ENCODE results near the gene JUND. TPM values are rescaled to one million over a fixed set of nuclear protein-coding genes. Genes with fewer than 3 reads are reported as not detected.

Gene JUND
- total and polyA plus RNA-seq, 4 donors: 12.8 to 103 (median 41.8) TPM

- peaks cover 0 to 6% (median 0%) of the 10 kb centered on the region in 4 donors for H3K27me3 ChIP-seq (ENCODE audit: control insufficient read depth in 4 of 4, insufficient read depth in 4 of 4, low read length in 3 of 4)
These were observed 48.7 kb downstream of the JUND start for GRCh38 chr19:18232540-18233223.

More at GRCh38 chr19:18232540-18233223, 48.7 kb downstream of the JUND start:
- H3K4me1 ChIP-seq (ENCODE audit: control insufficient read depth in 4 of 4, insufficient read depth in 4 of 4, low read length in 3 of 4): no peaks in the 10 kb centered on the region
- H3K36me3 ChIP-seq (ENCODE audit: control insufficient read depth in 4 of 4, insufficient read depth in 3 of 4, low read depth in 1 of 4, low read length in 3 of 4): no peaks in the 10 kb centered on the region
- H3K27ac ChIP-seq (ENCODE audit: low read depth in 1 of 2, low read length in 2 of 2): no peak overlapping the region
- H3K9me3 ChIP-seq (ENCODE audit: control insufficient read depth in 4 of 4, low read length in 3 of 4): peaks cover 0 to 7% (median 6%) of the 10 kb centered on the region in 4 donors
- no peak overlapping the region for H3K9ac ChIP-seq (ENCODE audit: low read depth in 1 of 2, low read length in 2 of 2)
- TF ChIP-seq EGR1 (IDR thresholded peaks at IDR 0.05; ENCODE audit: low read depth in 2 of 2) (no peak), HNF4G (IDR thresholded peaks at IDR 0.05) (no peak), JUND (IDR thresholded peaks at IDR 0.05) (no peak), SP1 (IDR thresholded peaks at IDR 0.05) (no peak), FOXA2 (IDR thresholded peaks at IDR 0.05) (no peak), RAD21 (IDR thresholded peaks at IDR 0.05) (no peak), NR2F2 (IDR thresholded peaks at IDR 0.05) (no peak), FOXA1 (IDR thresholded peaks at IDR 0.05) (no peak), GABPA (IDR thresholded peaks at IDR 0.05 in 1 of 2, conservative IDR thresholded peaks at IDR 0.05 in 1 of 2) (no peak), YY1 (IDR thresholded peaks at IDR 0.05) (no peak), ZBTB33 (IDR thresholded peaks at IDR 0.05) (no peak), CTCF (IDR thresholded peaks at IDR 0.05; ENCODE audit: low read depth, low read length, missing input control) (no peak), HNF4A (conservative IDR thresholded peaks at IDR 0.05) (no peak), REST (IDR thresholded peaks at IDR 0.05) (no peak), RXRA (IDR thresholded peaks at IDR 0.05) (no peak)
- no peak for DNase-seq (ENCODE audit: low spot score)
- WGBS: 10% methylated on average over 46 of the region's 46 CpGs
- no peak overlapping the region for H3K4me3 ChIP-seq (ENCODE audit: low read depth in 1 of 3, low read length in 3 of 3)
